HEK293 (cell line): ENCODE results near the gene KRTDAP.
"Not testable (repeated sequence)": the region's sequence is repeated elsewhere in the genome, so short reads cannot be mapped to it uniquely, and the experiment has no call there.

Experiments used
- BCL11A ChIP-seq: fragments of 450-650 bp; formaldehyde crosslinking; IDR thresholded peaks from 2 replicates; pipeline ENCODE4 v1.5.1; 2016; ENCODE audit warnings: low read depth, missing biosample characterization, missing genetic modification characterization
- YY1 ChIP-seq: fragments of 450-650 bp; formaldehyde crosslinking; IDR thresholded peaks from 2 replicates; pipeline ENCODE4 v1.5.1; 2018; ENCODE audit warnings: missing biosample characterization, missing genetic modification characterization
- ZBTB6 ChIP-seq: fragments of 450-650 bp; formaldehyde crosslinking; IDR thresholded peaks from 2 replicates; pipeline ENCODE4 v1.5.1; 2017; ENCODE audit warnings: missing biosample characterization, missing genetic modification characterization
- ZNF121 ChIP-seq: fragments of 450-650 bp; formaldehyde crosslinking; IDR thresholded peaks from 2 replicates; pipeline ENCODE4 v1.5.1; 2016; ENCODE audit warnings: missing biosample characterization, missing genetic modification characterization
- ZNF175 ChIP-seq: fragments of 450-650 bp; formaldehyde crosslinking; IDR thresholded peaks from 2 replicates; pipeline ENCODE4 v1.5.1; 2016; ENCODE audit warnings: missing biosample characterization, missing genetic modification characterization
- TF ChIP-seq, protein P1 (sequence below): fragments of 450-650 bp; formaldehyde crosslinking; IDR thresholded peaks from 2 replicates; pipeline ENCODE4 v1.5.1; 2016; ENCODE audit warnings: missing biosample characterization, missing genetic modification characterization

GRCh38 chr19:35462956-35463355, 27.3 kb downstream of the KRTDAP start:
- not testable (repeated sequence) for TF ChIP-seq ZBTB6; ZNF121 (tag by site-specific recombination); BCL11A; ZNF175 (tag by site-specific recombination); YY1 (tag by site-specific recombination)
- TF ChIP-seq, protein P1, sequence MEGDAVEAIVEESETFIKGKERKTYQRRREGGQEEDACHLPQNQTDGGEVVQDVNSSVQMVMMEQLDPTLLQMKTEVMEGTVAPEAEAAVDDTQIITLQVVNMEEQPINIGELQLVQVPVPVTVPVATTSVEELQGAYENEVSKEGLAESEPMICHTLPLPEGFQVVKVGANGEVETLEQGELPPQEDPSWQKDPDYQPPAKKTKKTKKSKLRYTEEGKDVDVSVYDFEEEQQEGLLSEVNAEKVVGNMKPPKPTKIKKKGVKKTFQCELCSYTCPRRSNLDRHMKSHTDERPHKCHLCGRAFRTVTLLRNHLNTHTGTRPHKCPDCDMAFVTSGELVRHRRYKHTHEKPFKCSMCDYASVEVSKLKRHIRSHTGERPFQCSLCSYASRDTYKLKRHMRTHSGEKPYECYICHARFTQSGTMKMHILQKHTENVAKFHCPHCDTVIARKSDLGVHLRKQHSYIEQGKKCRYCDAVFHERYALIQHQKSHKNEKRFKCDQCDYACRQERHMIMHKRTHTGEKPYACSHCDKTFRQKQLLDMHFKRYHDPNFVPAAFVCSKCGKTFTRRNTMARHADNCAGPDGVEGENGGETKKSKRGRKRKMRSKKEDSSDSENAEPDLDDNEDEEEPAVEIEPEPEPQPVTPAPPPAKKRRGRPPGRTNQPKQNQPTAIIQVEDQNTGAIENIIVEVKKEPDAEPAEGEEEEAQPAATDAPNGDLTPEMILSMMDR: not testable (repeated sequence)
